KOPT-K1 (cell line): ENCODE results near the gene LRRIQ1.
"Not testable (repeated sequence)": the region's sequence is repeated elsewhere in the genome, so short reads cannot be mapped to it uniquely, and the experiment has no call there.

Experiments
- H3K27ac ChIP-seq: fragments of 200-600 bp; sonication (generic); 2 replicates; pipeline ENCODE4 v1.5.1; 2016; ENCODE audit warnings: antibody characterized with exemption, mild to moderate bottlenecking, low read depth, low read length; ENCODE audit not compliant: poor library complexity, severe bottlenecking
- H3K36me3 ChIP-seq: fragments of 200-600 bp; sonication (generic); 2 replicates; pipeline ENCODE4 v1.5.1; 2017; ENCODE audit warnings: antibody characterized with exemption, mild to moderate bottlenecking, low read length, moderate library complexity; ENCODE audit not compliant: insufficient read depth
- H3K9me3 ChIP-seq: fragments of 200-600 bp; sonication (generic); 2 replicates; pipeline ENCODE4 v1.5.1; 2017; ENCODE audit warnings: antibody characterized with exemption, low read length, mild to moderate bottlenecking; ENCODE audit not compliant: insufficient read depth, poor library complexity, severe bottlenecking

The LRRIQ1 gene

GRCh38 chr12:85036234-85036707 is at the start of gene LRRIQ1, which contains the start of gene TSPAN19:
Gene LRRIQ1, plus strand, starts transcription at chr12:85036351. Its CDS starts 1,826 bp downstream, at chr12:85038177.
Gene TSPAN19, minus strand, starts transcription at chr12:85036277. Its CDS starts 6,331 bp downstream, at chr12:85029946.
- no peaks in the 10 kb centered on the region for H3K36me3 ChIP-seq
- H3K27ac ChIP-seq: no peak within 1 kb of the TSS
- no peaks in the 10 kb centered on the region for H3K9me3 ChIP-seq

- no peaks in the 10 kb centered on the region for H3K9me3 ChIP-seq
- H3K36me3 ChIP-seq: no peaks in the 10 kb centered on the region
Observed at GRCh38 chr12:84986586-84986985, 49.6 kb upstream of the LRRIQ1 start.

GRCh38 chr12:84994426-84994825 is 41.7 kb upstream of the LRRIQ1 start:
- H3K36me3 ChIP-seq: no peaks in the 10 kb centered on the region
- H3K27ac ChIP-seq: no peak overlapping the region
- no peaks in the 10 kb centered on the region for H3K9me3 ChIP-seq

More at GRCh38 chr12:84986586-84986985, 49.6 kb upstream of the LRRIQ1 start:
- H3K27ac ChIP-seq: no peak overlapping the region

GRCh38 chr12:84995641-84996040 is 40.5 kb upstream of the LRRIQ1 start:
- Histone ChIP-seq H3K27ac (no peak overlapping the region), H3K36me3 (no peaks in the 10 kb centered on the region), H3K9me3 (no peaks in the 10 kb centered on the region)

GRCh38 chr12:84996759-84997158 is 39.4 kb upstream of the LRRIQ1 start:
- H3K27ac ChIP-seq: no peak overlapping the region
- H3K36me3 ChIP-seq: no peaks in the 10 kb centered on the region
- no peaks in the 10 kb centered on the region for H3K9me3 ChIP-seq

GRCh38 chr12:84998341-84998740 is 37.8 kb upstream of the LRRIQ1 start:
- H3K36me3 ChIP-seq: no peaks in the 10 kb centered on the region
- H3K27ac ChIP-seq: no peak overlapping the region
- no peaks in the 10 kb centered on the region for H3K9me3 ChIP-seq

- Histone ChIP-seq H3K36me3 (no peaks in the 10 kb centered on the region), H3K9me3 (no peaks in the 10 kb centered on the region), H3K27ac (no peak overlapping the region)
Observed at GRCh38 chr12:85000729-85001128, 35.4 kb upstream of the LRRIQ1 start.

GRCh38 chr12:85002778-85003296 is 33.3 kb upstream of the LRRIQ1 start:
- H3K27ac ChIP-seq: no peak overlapping the region
- H3K36me3 ChIP-seq: no peaks in the 10 kb centered on the region
- no peaks in the 10 kb centered on the region for H3K9me3 ChIP-seq

GRCh38 chr12:85004204-85004603 is 31.9 kb upstream of the LRRIQ1 start:
- Histone ChIP-seq H3K36me3 (no peaks in the 10 kb centered on the region), H3K9me3 (no peaks in the 10 kb centered on the region), H3K27ac (no peak overlapping the region)

- H3K9me3 ChIP-seq, H3K36me3 ChIP-seq: not testable (repeated sequence)
- H3K27ac ChIP-seq: peak overlapping the region; percentile 26
Observed at GRCh38 chr12:85005047-85005446, 31.1 kb upstream of the LRRIQ1 start.

- Histone ChIP-seq H3K27ac (peak overlapping the region; percentile 26), H3K36me3 (no peaks in the 10 kb centered on the region), H3K9me3 (no peaks in the 10 kb centered on the region)
Observed at GRCh38 chr12:85005615-85006014, 30.5 kb upstream of the LRRIQ1 start.

- Histone ChIP-seq H3K27ac (peak overlapping the region; percentile 26), H3K36me3 (no peaks in the 10 kb centered on the region), H3K9me3 (no peaks in the 10 kb centered on the region)
Observed at GRCh38 chr12:85006206-85006605, 29.9 kb upstream of the LRRIQ1 start.

- no peaks in the 10 kb centered on the region for H3K9me3 ChIP-seq
Observed at GRCh38 chr12:85007836-85008235, 28.3 kb upstream of the LRRIQ1 start.

GRCh38 chr12:85016413-85016812 is 19.7 kb upstream of the LRRIQ1 start:
- Histone ChIP-seq H3K9me3 (no peaks in the 10 kb centered on the region), H3K27ac (no peak overlapping the region), H3K36me3 (no peaks in the 10 kb centered on the region)

More at GRCh38 chr12:85007836-85008235, 28.3 kb upstream of the LRRIQ1 start:
- Histone ChIP-seq H3K36me3 (no peaks in the 10 kb centered on the region), H3K27ac (no peak overlapping the region)

GRCh38 chr12:85017133-85017532 is 19.0 kb upstream of the LRRIQ1 start:
- H3K9me3 ChIP-seq: no peaks in the 10 kb centered on the region

GRCh38 chr12:85017618-85018017 is 18.5 kb upstream of the LRRIQ1 start:
- H3K27ac ChIP-seq: no peak overlapping the region
- no peaks in the 10 kb centered on the region for H3K36me3 ChIP-seq
- no peaks in the 10 kb centered on the region for H3K9me3 ChIP-seq

More at GRCh38 chr12:85017133-85017532, 19.0 kb upstream of the LRRIQ1 start:
- H3K36me3 ChIP-seq: no peaks in the 10 kb centered on the region
- no peak overlapping the region for H3K27ac ChIP-seq
